Esophagus muscularis mucosa (tissue), 4 donors: ENCODE measurements around the gene LOXL4. TPM values are rescaled to one million over a fixed set of nuclear protein-coding genes. Genes with fewer than 3 reads are reported as not detected.

Experiments
- DNase-seq: peaks from one replicate; pipeline ENCODE4 v3.0.0-alpha.2; 2017; ENCODE audit errors: extremely low spot score
- H3K27ac ChIP-seq, 4 donors: fragments of 200-600 bp; sonication (generic); replicated peaks in 1 of 4; 1 replicate in 3 of 4; 2 replicates in 1 of 4; pipeline ENCODE4 v1.5.1; 2016 to 2019; ENCODE audit warnings: mild to moderate bottlenecking in 1 of 4
- H3K27me3 ChIP-seq, 4 donors: fragments of 200-600 bp; sonication (generic); one replicate each; pipeline versions ENCODE4 v1.5.1 to v1.6.0; 2016 to 2019
- H3K36me3 ChIP-seq, 4 donors: fragments of 200-600 bp; sonication (generic); one replicate each; pipeline ENCODE4 v1.5.1; 2016 to 2019
- H3K4me1 ChIP-seq, 4 donors: fragments of 200-600 bp; sonication (generic); one replicate each; pipeline ENCODE4 v1.5.1; 2016 to 2019
- H3K4me3 ChIP-seq, 4 donors: fragments of 200-600 bp; sonication (generic); 1 replicate in 2 of 4; 2 replicates in 2 of 4; pipeline ENCODE4 v1.5.1; 2016 to 2019; ENCODE audit warnings: mild to moderate bottlenecking in 4 of 4, moderate library complexity in 1 of 4
- H3K9me3 ChIP-seq, 4 donors: fragments of 200-600 bp; sonication (generic); 1 replicate in 3 of 4; 2 replicates in 1 of 4; pipeline ENCODE4 v1.5.1; 2016 to 2019
- CTCF ChIP-seq, 3 experiments: fragments of 200-600 bp in 2 of 3; fragments of 450-650 bp in 1 of 3; sonication (generic) in 2 of 3; IDR thresholded peaks; one replicate each; pipeline ENCODE4 v1.5.1; 2017 to 2019; ENCODE audit warnings: antibody characterized with exemption in 3 of 3, mild to moderate bottlenecking in 2 of 3, moderate library complexity in 1 of 3
- EP300 ChIP-seq: sonication (generic); formaldehyde crosslinking; IDR thresholded peaks from one replicate; pipeline ENCODE4 v1.6.1; 2017; ENCODE audit warnings: antibody characterized with exemption
- POLR2A ChIP-seq: fragments of 450-650 bp; IDR thresholded peaks from one replicate; pipeline ENCODE4 v1.6.1; 2017; ENCODE audit warnings: antibody characterized with exemption, moderate library complexity, mild to moderate bottlenecking, low read depth
- POLR2AphosphoS5 ChIP-seq, 2 donors: sonication (generic); formaldehyde crosslinking; IDR thresholded peaks; one replicate each; pipeline ENCODE4 v1.6.1; 2017; ENCODE audit warnings: antibody characterized with exemption in 2 of 2
- WGBS: methylation state at CpG from one replicate; pipeline ENCODE4 v1.1.5; 2018; 5-methylcytosine and 5-hydroxymethylcytosine counted together
- intact Hi-C: fragments of 100-400 bp; cut with DNase I; formaldehyde crosslinking; loops from one replicate; pipeline ENCODE4 v1.15.1; 2023
- total RNA-seq, 4 donors: library from RNA; depleted of rRNA; stranded (reverse); fragments of >200 nt; gene quantifications; one replicate each; pipeline versions ENCODE4 v1.1.0 to v1.2.1, GENCODE V29; 2016

The LOXL4 gene
- total RNA-seq, 4 donors from 2014 or later: 9.4 to 19.4 (median 12.6) TPM

- no peaks in the 10 kb centered on the region for H3K27me3 ChIP-seq
- 82% methylated on average over 7 of the region's 14 CpGs for WGBS
- H3K27ac ChIP-seq: no peak overlapping the region
- H3K9me3 ChIP-seq: no peaks in the 10 kb centered on the region
- H3K4me1 ChIP-seq: peaks cover 0 to 24% (median 13%) of the 10 kb centered on the region in 4 donors
- intact Hi-C loops: loop anchor here (5.0 kb wide), 1 partner anchor 47 kb away; no protein-coding TSS in a partner anchor
- DNase-seq: peak; percentile 91
- H3K36me3 ChIP-seq: peaks cover 0 to 15% (median 5%) of the 10 kb centered on the region in 4 donors
- H3K4me3 ChIP-seq: no peak overlapping the region
- TF ChIP-seq POLR2AphosphoS5 (IDR thresholded peaks at IDR 0.05) (no peak), POLR2A (no peak), EP300 (no peak), CTCF (IDR thresholded peaks at IDR 0.05) (no peak)
Measured at GRCh38 chr10:98260752-98261151, 7.2 kb downstream of the LOXL4 start.

GRCh38 chr10:98260350-98260749, 7.6 kb downstream of the LOXL4 start:
- WGBS: 54% methylated on average over 9 of the region's 9 CpGs
- Histone ChIP-seq H3K9me3 (no peaks in the 10 kb centered on the region), H3K4me1 (peaks cover 0 to 22% (median 12%) of the 10 kb centered on the region in 4 donors), H3K4me3 (no peak overlapping the region), H3K36me3 (peaks cover 0 to 19% (median 7%) of the 10 kb centered on the region in 4 donors), H3K27ac (no peak overlapping the region), H3K27me3 (no peaks in the 10 kb centered on the region)
- DNase-seq: no peak
- TF ChIP-seq EP300 (no peak), CTCF (IDR thresholded peaks at IDR 0.05) (no peak), POLR2A (no peak), POLR2AphosphoS5 (IDR thresholded peaks at IDR 0.05) (no peak)
- intact Hi-C loops: loop anchor here (5.0 kb wide), 1 partner anchor 47 kb away; no protein-coding TSS in a partner anchor

GRCh38 chr10:98259606-98260315, 8.2 kb downstream of the LOXL4 start:
- 76% methylated on average over 7 of the region's 14 CpGs for WGBS
- peak; percentile 79 for DNase-seq
- peaks cover 0 to 24% (median 13%) of the 10 kb centered on the region in 4 donors for H3K4me1 ChIP-seq
- no peak overlapping the region for H3K4me3 ChIP-seq
- H3K27me3 ChIP-seq: no peaks in the 10 kb centered on the region
- intact Hi-C loops: loop anchor here (5.0 kb wide), 1 partner anchor 48 kb away; no protein-coding TSS in a partner anchor
- TF ChIP-seq POLR2AphosphoS5 (IDR thresholded peaks at IDR 0.05): no peak
- TF ChIP-seq POLR2A: no peak
- H3K9me3 ChIP-seq: no peaks in the 10 kb centered on the region
- no peak overlapping the region for H3K27ac ChIP-seq
- H3K36me3 ChIP-seq: peaks cover 0 to 21% (median 7%) of the 10 kb centered on the region in 4 donors

- no peak overlapping the region for H3K27ac ChIP-seq
- no peaks in the 10 kb centered on the region for H3K27me3 ChIP-seq
- H3K9me3 ChIP-seq: no peaks in the 10 kb centered on the region
- 81% methylated on average over 9 of the region's 13 CpGs for WGBS
- intact Hi-C loops: no loop called here
- TF ChIP-seq POLR2AphosphoS5 (IDR thresholded peaks at IDR 0.05) (no peak), CTCF (IDR thresholded peaks at IDR 0.05) (no peak), POLR2A (no peak), EP300 (no peak)
- peaks cover 0 to 21% (median 7%) of the 10 kb centered on the region in 4 donors for H3K36me3 ChIP-seq
- no peak overlapping the region for H3K4me3 ChIP-seq
- H3K4me1 ChIP-seq: peaks cover 0 to 30% (median 15%) of the 10 kb centered on the region in 4 donors
- peak; percentile 57 for DNase-seq
Measured at GRCh38 chr10:98258683-98259454, 9.1 kb downstream of the LOXL4 start.

- intact Hi-C loops: no loop called here
- no peak overlapping the region for H3K4me3 ChIP-seq
- H3K4me1 ChIP-seq: peaks cover 0 to 30% (median 15%) of the 10 kb centered on the region in 4 donors
- 96% methylated on average over 8 of the region's 16 CpGs for WGBS
- TF ChIP-seq POLR2A (no peak), CTCF (IDR thresholded peaks at IDR 0.05) (no peak), POLR2AphosphoS5 (IDR thresholded peaks at IDR 0.05) (no peak), EP300 (no peak)
- H3K27ac ChIP-seq: no peak overlapping the region
- DNase-seq: no peak
- H3K36me3 ChIP-seq: peaks cover 0 to 25% (median 11%) of the 10 kb centered on the region in 4 donors
- no peaks in the 10 kb centered on the region for H3K27me3 ChIP-seq
- no peaks in the 10 kb centered on the region for H3K9me3 ChIP-seq
Measured at GRCh38 chr10:98257961-98258360, 10.0 kb downstream of the LOXL4 start.
